Mucosa of descending colon (tissue), 3 donors: ENCODE measurements around the gene TF. TPM values are rescaled to one million over a fixed set of nuclear protein-coding genes. Genes with fewer than 3 reads are reported as not detected.

ENCODE experiments used
- ATAC-seq: fragments of 200-7000 bp; cut with Tn5 transposase; one replicate; pipeline ENCODE4 v1.9.1; 2020; ENCODE audit warnings: mild to moderate bottlenecking, moderate library complexity
- DNase-seq, 3 donors: peaks; one replicate each; pipeline ENCODE4 v3.0.0-alpha.2; 2020
- H3K36me3 ChIP-seq: fragments of 200-600 bp; one replicate; pipeline ENCODE4 v1.8.0; 2021; ENCODE audit warnings: low read depth, mild to moderate bottlenecking
- H3K4me1 ChIP-seq: fragments of 200-600 bp; one replicate; pipeline ENCODE4 v1.8.0; 2021; ENCODE audit warnings: low read depth, mild to moderate bottlenecking
- H3K4me3 ChIP-seq: fragments of 200-600 bp; one replicate; pipeline ENCODE4 v1.8.0; 2021; ENCODE audit warnings: mild to moderate bottlenecking
- H3K9me3 ChIP-seq: fragments of 200-600 bp; one replicate; pipeline ENCODE4 v1.8.0; 2021; ENCODE audit warnings: mild to moderate bottlenecking
- intact Hi-C, 2 donors: fragments of 100-400 bp; cut with DNase I in 1 of 2; cut with micrococcal nuclease in 1 of 2; formaldehyde crosslinking; loops; one replicate each; pipeline versions ENCODE4 v1.11.0 to v1.11.1; 2022; cut with DNase I, micrococcal nuclease
- total RNA-seq, 3 donors: library from RNA; stranded (reverse); fragmentation: NEBNext Ultra II Directional in 2 of 3; extraction: Animal tissue kit (Norgen Biotek cat#: 25700) in 2 of 3; gene quantifications; one replicate each; pipeline versions ENCODE4 v1.2.1 to v1.2.4, GENCODE V29; 2021 to 2023
- TF ChIP-seq, protein P1 (sequence below): fragments of 200-600 bp; IDR thresholded peaks from one replicate; pipeline ENCODE4 v1.8.0; 2022; ENCODE audit warnings: antibody characterized with exemption, mild to moderate bottlenecking
- donor health status: DM: no; HTN: no; CAD: no; lungs with moderate emphysema.
- donor health status: DM: no; HTN: no; CAD: no.
- donor health status: DM: no; HTN: yes; CAD: no.

TF gene
- total RNA-seq, 3 donors from 2014 or later: 0.51 to 13.5 (median 4.6) TPM

- Histone ChIP-seq H3K9me3 (no peaks in the 10 kb centered on the region), H3K4me1 (no peaks in the 10 kb centered on the region), H3K4me3 (no peak overlapping the region), H3K36me3 (no peaks in the 10 kb centered on the region)
- TF ChIP-seq, protein P1, sequence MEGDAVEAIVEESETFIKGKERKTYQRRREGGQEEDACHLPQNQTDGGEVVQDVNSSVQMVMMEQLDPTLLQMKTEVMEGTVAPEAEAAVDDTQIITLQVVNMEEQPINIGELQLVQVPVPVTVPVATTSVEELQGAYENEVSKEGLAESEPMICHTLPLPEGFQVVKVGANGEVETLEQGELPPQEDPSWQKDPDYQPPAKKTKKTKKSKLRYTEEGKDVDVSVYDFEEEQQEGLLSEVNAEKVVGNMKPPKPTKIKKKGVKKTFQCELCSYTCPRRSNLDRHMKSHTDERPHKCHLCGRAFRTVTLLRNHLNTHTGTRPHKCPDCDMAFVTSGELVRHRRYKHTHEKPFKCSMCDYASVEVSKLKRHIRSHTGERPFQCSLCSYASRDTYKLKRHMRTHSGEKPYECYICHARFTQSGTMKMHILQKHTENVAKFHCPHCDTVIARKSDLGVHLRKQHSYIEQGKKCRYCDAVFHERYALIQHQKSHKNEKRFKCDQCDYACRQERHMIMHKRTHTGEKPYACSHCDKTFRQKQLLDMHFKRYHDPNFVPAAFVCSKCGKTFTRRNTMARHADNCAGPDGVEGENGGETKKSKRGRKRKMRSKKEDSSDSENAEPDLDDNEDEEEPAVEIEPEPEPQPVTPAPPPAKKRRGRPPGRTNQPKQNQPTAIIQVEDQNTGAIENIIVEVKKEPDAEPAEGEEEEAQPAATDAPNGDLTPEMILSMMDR: no peak
- intact Hi-C loops: no loop called here
- DNase-seq (no peak), ATAC-seq (no peak)
Observed at GRCh38 chr3:133701435-133702358, 44.5 kb upstream of the TF start.

DNA sequence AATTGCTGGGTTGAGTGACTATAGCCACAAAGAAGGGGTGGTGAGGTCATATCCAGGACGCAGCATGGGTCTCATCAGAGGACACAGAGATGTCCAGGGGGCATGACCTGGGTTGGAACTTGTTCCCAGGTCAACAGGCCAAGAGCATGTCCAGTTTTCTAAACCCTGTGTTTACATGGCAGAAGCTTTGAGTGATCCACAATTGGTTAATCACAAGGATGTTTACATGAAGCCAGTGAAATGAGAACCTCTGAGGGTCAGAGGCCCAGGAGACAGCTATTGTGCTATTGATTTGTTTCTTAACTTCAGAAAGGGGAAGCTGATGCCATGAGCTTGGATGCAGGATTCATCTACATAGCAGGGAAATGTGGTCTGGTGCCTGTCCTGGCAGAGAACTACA, 42.3 kb upstream of the TF start:
- no peak for ATAC-seq
- no peaks in the 10 kb centered on the region for H3K9me3 ChIP-seq
- no peak overlapping the region for H3K4me3 ChIP-seq
- TF ChIP-seq, protein P1: no peak
- no peak for DNase-seq
- intact Hi-C loops: no loop called here
- no peaks in the 10 kb centered on the region for H3K4me1 ChIP-seq
- no peaks in the 10 kb centered on the region for H3K36me3 ChIP-seq

DNA sequence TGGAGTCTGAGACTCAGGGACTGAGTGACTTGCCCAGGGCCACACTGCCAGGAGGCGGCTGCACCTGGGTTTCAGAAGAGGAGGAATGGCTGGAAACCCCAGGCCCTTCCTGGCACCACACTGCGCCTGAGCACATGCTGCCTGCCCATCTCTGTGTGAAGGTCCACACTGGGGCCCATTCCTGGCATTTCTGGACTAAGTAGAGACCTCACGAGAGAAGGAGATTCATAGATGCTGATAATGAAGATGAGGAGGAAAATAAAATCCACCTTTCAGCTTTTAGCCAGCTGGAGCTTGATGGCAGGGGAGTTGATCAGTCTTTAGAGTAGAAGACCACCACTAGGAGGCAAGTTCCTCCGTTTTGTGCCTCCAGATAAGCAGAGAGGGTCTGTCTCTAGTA, 40.2 kb upstream of the TF start:
- Histone ChIP-seq H3K4me1 (no peaks in the 10 kb centered on the region), H3K4me3 (no peak overlapping the region), H3K9me3 (no peaks in the 10 kb centered on the region), H3K36me3 (no peaks in the 10 kb centered on the region)
- intact Hi-C loops: no loop called here
- DNase-seq: no peak
- TF ChIP-seq, protein P1: no peak
- ATAC-seq: no peak

GRCh38 chr3:133709139-133709750, 36.9 kb upstream of the TF start:
- intact Hi-C loops: no loop called here
- H3K4me1 ChIP-seq: no peaks in the 10 kb centered on the region
- ATAC-seq: no peak
- no peaks in the 10 kb centered on the region for H3K36me3 ChIP-seq
- DNase-seq: no peak
- TF ChIP-seq, protein P1: no peak
- H3K4me3 ChIP-seq: no peak overlapping the region
- no peaks in the 10 kb centered on the region for H3K9me3 ChIP-seq

DNA sequence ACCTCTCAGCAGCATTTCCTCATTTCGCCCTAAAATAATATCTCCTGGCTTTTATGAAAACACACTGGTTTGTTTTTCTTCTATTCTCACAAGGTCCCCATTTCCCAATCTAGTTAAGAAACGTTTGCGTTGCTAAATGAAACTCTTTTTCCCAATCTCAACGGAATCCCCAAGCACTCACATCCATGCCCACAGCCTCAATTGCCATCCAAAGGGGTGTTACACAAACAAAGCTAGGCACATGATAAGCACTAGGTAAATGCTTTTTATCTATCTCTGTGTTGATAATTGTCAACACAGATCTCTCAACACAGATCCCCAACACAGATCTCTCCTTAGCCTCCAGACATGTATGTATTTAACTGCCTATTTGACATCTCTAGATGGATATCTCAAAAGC, 35.2 kb upstream of the TF start:
- H3K9me3 ChIP-seq: no peaks in the 10 kb centered on the region
- TF ChIP-seq, protein P1: no peak
- H3K4me1 ChIP-seq: no peaks in the 10 kb centered on the region
- ATAC-seq (no peak), DNase-seq (no peak)
- intact Hi-C loops: no loop called here
- H3K4me3 ChIP-seq: no peak overlapping the region
- H3K36me3 ChIP-seq: no peaks in the 10 kb centered on the region
